Kidney glomerular epithelial cell (primary cell): ENCODE results near the gene CLEC18A.
"Not testable (repeated sequence)": the region's sequence is repeated elsewhere in the genome, so short reads cannot be mapped to it uniquely, and the experiment has no call there.

ENCODE experiments used
- DNase-seq: peaks from one replicate; lab custom pipeline; 2025; lab: John Stamatoyannopoulos, UW

The CLEC18A gene

DNA sequence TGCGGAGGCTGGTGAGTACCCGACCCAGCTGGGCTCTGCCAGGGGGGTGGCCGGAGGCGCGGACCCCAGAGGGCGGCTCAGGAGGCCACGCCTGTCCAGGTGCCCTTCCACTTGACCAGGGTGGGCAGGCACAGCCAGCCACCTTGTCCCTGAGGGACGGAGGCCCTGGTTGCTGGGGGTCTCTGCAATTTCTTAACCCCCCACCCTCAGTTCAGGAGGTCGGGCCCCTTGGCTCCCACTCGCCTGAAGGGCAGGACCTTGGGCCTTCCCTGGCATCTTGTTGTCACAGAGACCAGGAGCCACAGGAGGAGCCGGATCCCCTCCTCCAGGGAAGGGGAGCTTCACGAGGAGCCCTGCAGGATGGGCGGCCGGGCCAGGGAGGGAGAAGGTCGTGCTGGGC lies 982 bp downstream of the CLEC18A start:
- not testable (repeated sequence) for DNase-seq

DNA sequence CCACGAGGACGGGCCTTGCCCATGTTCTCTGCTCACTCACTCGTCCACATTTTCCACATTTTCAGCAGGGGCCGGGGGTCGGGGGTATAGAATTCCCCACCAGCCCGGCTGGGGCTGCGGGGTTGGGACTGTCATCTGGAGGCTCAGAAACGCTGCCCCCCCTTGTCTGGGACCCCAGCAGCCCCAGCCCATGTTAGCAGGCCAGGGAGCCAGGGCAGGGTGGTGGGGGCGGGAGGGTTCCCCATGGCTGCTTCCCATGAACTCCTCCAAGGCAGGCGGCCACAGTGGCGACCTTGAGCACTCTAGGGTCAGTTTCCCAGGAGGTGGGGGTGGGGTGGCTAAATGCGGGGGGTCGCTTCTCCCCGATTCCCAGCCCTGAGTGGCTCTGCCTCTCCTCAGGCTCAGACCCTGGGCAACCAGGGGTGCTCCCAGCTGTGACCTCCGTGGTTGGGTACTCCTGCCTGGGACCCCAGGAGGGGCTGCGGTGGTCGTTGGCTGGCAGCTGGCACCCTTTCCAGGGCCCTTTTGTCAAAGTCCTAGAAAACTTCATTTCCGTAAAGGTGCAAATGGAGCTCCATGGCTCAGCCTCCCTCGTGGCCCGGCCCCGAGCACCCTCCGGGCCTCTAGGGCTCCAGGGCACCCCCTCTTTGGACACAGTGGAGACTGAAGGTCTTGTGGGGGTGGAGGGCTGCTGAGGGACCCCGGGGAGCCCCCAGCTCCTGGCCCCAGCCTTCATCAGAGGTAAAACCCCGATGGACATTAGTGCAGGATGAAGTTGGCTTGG lies 1.6 kb downstream of the CLEC18A start:
- DNase-seq = not testable (repeated sequence)

DNA sequence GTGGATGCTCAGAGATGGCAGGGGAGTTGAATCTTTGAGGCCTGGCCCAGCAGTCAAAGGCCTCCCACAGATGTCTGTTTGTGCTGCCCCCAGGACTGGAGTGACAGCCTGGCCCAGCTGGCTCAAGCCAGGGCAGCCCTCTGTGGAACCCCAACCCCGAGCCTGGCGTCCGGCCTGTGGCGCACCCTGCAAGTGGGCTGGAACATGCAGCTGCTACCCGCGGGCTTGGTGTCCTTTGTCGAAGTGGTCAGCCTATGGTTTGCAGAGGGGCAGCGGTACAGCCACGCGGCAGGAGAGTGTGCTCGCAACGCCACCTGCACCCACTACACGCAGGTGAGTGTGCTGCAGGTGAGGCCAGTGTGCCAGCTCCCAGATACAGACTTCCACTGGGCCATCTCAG lies 3.1 kb downstream of the CLEC18A start:
- not testable (repeated sequence) for DNase-seq

DNA sequence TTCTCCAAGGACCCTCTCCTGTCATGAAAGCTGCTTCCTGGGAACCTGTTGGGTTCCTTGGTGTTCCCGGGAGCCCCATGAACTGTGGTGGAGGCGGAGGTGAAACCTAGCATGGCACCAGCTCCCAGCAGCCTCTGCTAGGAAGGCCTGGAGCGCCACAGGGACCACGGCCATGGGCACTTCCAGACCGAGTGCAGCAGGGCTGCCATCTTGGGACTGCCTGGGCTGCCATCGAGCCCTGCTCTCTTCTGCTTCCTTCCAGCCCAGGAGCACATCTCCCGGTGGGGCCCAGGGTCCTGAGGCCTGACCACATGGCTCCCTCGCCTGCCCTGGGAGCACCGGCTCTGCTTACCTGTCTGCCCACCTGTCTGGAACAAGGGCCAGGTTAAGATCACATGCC lies 12.2 kb downstream of the CLEC18A start:
- DNase-seq = not testable (repeated sequence)

DNA sequence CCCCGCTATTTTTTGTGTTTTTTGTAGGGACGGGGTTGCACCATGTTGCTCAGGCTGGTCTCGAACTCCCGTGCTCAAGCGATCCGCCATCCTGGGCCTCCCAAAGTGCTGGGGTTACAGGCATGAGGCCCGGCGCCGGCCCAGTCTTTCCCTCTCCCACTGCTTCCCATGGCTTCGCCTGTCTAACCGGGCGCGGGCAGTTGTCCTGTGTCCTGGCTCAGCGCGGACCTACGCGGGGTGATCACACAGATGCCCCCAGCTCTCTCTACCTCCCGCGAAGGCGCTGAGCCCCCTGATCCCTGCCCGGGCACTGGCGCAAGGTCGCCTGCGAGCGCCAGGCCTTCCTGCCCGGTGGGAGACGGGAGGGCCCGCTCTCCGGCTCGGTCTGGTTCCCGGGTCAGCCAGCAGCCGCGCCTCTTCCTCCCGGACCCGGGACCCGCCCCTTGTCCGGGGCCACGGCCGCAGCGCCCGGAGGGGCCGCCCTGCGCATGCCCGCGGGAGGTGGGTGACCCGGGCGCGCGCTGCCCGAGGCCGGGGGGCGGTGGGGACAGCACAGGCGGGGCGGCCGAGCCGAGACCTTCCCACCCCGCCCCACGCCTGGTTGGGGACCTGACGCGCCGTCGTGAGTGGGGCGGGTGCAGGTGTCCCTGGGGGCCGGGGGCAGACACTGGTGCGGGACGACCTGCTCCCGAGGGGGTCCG lies 14.0 kb downstream of the CLEC18A start:
- not testable (repeated sequence) for DNase-seq

DNA sequence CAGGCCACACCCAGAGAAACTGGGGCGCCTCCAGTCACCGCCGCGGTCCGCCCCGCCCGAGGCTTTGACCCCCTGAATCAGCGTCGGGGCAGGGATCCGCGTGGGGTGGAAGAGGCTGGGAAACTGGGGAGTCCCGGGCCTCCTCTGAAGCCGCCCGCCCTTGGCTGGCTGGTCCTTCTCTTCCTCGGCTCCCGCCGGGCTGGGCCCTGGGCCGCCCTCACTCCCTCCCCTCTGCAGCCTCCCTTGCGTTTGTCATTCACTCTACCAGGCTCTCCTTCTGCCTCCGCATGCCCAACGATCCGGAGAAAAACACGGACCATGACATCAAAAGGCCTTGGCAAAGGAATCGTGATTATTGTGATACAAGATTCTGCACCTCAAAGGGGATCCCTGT lies 14.5 kb downstream of the CLEC18A start:
- DNase-seq = not testable (repeated sequence)

DNA sequence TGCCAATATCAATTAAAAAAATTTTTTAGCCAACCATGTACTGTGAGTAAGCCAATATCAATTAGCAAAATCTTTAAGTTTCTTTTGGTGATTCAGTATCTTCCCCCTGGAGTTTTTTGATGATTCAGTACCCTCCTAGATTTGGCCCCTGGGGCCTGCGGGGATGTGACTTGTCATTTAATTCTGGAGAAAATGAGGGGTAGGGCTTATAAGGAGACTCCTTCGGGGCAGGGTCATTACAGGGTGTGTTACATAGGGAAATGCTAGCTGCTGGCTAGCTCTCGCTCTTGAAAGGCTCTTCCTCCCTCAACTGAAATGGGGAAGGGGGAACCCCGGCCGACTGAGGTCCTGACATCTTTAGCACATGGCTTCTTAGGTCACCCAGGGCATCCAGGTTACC lies 16.6 kb downstream of the CLEC18A start:
- DNase-seq = not testable (repeated sequence)

DNA sequence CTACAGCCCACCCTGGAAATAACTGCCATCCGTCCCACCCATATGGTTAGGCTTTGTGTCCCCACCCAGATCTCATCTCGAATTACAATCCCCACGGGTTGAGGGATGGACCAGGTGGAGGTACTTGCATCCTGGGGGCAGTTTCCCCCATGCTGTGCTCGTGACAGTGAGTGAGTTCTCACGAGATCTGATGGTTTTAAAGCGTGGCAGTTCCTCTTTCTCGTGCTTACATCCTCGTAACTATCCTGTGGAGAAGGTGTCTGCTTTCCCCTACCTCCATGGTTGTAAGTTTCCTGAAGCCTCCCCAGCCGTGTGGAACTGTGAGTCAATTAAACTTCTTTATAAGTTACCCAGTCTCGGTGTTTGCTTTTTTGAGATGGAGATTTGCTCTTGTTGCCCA lies 17.0 kb downstream of the CLEC18A start:
- not testable (repeated sequence) for DNase-seq

DNA sequence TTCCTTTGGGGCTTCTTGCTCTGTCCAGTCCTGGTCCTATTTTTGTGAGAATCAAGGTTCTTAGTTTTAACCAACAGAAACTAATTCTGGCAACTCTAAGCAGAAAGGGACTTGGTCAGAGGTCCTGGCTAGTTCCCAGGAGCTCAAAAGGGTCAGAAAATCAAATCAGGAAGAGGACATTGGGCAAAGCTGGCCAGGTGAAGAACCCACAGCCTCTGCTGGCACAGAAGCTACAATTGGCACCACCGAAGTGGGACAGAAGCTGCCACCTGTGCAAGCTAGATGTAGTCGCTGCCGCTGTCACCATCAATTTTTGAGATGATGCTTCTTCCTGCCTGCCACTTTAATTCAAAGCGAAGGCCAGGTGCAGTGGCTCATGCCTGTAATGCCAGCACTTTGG lies 18.5 kb downstream of the CLEC18A start:
- not testable (repeated sequence) for DNase-seq

DNA sequence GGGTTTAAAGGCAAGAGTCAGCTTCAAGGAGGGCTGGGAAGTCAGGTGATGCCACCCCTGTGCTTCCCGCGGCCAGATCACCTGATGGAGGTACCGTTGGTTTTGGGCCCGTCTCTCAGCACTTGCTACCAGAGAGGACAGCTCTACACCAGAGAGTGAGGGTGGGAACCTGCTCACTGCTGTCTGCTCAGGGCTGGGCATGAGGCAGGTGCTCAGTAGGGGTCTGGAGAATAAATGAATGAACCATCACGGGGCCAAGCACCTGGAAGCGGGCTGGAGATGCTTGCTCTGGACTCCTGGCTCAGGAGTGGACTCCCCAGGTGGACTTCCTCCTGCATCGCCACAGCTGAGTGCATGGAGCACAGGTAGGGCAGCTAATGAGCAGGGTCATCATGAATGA lies 21.0 kb downstream of the CLEC18A start:
- DNase-seq = not testable (repeated sequence)

DNA sequence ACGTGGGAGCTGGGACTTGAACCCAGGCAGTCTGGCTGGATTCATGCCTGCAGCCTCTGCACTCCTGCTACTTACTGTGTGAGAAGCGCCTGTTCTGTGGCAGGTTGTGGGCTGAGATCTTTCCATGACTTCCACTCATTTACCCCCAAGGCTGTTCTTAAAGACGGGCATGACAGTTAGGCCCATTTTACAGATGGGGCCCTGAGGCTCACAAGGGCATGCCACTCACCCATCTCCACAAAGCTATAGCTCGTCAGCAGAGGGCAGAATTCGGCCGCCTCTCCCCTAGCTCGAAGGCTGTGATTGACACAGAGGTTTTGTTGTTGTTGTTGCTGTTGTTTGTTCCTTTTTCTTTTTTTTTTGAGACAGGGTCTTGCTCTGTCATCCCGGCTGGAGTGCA lies 21.8 kb downstream of the CLEC18A start:
- not testable (repeated sequence) for DNase-seq

DNA sequence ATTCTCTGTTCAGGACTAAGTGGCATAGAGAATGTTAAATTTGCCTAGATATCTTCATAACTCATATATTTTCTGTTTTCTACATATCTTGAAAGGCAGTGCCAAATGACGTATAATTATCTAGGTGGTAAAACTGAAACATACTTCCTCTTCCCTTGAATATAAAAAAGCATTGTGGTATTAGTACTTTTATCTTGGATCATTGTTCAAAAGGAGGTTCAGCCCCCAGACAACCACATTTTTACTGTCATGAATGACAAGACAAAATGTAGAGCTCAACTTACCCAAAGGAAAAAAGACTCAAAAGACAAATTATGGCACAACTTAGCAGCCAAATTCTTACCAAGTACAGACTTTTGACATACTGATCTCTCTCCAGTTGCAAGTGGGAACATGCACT lies 34.1 kb downstream of the CLEC18A start:
- not testable (repeated sequence) for DNase-seq

DNA sequence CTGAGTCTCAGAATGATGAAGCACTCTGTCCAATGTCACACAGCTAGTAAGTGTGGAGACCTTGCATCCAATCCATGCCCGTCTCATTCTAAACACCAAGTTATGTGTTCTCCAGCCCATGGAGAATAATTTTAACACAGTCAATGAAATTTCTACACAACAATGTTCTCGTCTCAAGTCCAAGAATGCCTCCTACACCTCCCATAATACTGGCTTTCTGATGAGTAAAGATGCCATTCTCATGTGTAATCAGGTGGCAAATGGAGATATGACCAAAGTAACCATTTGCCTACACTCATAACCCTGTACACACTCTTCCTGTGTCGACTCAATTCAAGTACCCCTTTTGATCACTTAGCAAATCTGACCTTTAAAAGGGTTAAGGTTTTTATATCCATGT lies 46.8 kb downstream of the CLEC18A start:
- peak; percentile 52 for DNase-seq

DNA sequence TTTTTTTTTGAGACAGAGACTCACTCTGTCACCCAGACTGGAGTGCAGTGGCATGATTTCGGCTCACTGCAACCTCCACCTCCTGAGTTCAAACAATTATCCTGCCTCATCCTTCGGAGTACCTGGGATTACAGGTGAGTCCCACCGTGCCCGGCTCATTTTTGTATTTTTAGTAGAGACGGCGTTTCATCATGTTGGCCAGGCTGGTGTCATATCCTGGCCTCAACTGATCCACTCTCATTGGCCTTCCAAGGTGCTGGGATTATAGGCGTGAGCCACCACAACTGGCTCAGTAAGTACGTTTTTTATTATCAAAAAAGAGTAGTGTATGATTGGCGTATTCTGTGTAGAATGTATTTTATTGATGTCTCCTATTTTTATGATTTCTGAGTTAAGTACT lies 48.7 kb downstream of the CLEC18A start:
- not testable (repeated sequence) for DNase-seq

DNA sequence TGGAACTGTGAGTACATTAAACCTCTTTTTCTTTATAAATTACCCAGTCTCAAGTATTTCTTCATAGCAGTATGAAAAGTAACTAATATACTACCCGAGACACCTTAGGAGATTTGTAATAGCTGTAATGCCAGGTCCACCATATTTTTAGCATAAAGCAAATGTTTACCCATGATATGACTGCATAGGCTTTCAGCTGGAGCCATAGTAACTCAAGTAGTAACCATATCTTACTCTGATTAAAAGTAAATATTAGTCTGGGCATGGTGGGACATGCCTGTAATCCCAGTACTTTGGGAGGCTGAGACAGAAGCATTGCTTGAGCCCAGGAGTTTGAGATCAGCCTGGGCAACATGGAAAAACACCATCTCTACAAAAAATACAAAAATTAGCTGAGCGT lies 52.4 kb downstream of the CLEC18A start:
- DNase-seq = not testable (repeated sequence)

DNA sequence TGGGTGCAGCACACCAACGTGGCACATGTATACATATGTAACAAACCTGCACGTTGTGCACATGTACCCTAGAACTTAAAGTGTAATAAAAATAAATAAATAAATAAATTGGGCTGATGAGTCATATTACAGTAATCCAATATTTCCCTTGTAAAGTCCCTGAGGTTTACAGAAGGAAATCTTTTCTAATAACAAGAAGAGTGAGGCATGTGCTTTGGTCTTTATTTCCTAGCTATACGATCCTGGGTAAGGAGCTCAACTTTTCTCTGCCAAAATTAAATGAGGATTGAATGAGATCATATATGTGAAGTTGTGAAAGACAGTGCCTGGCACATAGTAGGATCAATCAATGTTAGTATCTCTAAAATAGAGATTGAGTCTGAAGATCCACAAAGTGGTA lies 57.5 kb downstream of the CLEC18A start:
- DNase-seq = not testable (repeated sequence)

DNA sequence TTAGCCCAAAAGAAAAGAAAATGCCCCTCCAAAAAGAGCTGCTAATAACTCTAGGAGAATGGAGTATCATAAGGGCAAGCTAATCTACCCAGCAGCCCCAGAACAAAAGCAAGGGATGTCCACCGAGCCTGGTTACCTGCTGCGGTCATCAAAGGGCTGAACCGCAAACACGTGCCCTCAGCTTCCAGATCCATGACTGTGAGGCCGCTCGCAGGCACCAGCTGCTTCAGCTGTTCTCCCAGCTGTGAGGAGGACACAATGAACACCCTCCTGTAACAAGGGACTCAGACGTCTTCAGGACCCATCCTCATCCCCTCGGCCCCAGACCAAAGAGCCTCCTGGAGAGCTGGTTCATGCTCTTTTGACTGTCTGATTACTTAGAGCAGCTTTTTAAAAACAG lies 59.5 kb downstream of the CLEC18A start:
- DNase-seq = not testable (repeated sequence)

DNA sequence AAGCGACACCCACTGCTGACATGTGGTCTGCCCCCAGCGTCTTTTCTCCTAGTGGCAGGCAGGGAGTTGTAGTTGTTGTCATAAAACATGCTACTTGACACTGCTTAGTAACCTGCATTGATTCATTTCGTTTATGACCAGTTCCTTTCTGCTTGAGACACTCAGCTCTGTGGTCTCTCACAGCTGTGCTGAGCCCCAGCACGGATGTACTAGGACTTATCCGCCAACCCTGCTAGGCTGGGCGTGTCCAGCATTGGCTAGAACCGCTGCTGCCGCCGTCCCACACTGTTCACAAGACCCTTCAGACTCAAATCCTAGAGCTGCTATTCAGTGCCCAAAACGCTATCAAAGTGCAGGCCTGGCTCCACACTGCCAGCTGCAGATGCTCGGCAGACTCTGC lies 60.0 kb downstream of the CLEC18A start:
- DNase-seq = not testable (repeated sequence)

DNA sequence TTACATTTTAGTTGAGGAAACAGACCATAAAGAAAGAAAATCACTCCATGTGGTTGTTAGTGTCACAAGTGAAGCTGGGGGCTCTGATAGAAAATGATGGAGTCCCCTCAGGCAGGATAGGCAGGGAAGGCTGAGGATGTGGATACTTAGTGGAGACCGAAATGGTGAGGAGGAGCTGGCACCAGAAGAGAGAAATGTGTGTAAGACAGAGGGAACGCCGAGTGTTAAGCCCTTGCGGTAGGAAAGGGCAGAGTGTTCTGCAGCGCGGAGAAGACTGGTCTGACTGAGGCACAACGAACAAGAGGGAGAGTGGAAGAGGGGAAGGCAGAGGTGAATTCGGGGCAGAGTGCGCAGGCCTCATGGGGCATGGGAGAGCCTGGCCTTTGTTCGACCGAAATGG lies 61.2 kb downstream of the CLEC18A start:
- not testable (repeated sequence) for DNase-seq

DNA sequence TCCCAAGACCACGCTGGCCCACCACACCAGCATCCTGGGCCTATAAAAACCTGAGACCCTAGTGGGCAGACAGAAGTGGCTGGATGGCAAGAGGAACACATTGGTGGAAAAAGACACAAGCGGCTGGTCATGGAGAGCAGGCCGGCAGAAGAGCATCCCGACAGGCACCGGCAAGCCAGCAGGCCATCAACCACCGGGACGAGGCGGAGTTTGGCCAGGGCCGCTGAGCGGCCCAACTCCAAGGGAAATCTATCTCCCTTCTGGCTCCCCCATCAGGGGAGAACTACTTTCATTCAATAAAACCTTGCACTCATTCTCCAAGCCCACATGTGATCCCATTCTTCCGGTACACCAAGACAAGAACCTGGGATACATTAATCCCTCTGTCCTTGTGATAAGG lies 61.8 kb downstream of the CLEC18A start:
- DNase-seq = not testable (repeated sequence)
